Measurements from ENCODE around the gene ACLY. TPM values are rescaled to one million over a fixed set of nuclear protein-coding genes. Genes with fewer than 3 reads are reported as not detected.

ACLY gene
- total RNA-seq, 1 experiment from 2014 or later: 184 TPM

DNA sequence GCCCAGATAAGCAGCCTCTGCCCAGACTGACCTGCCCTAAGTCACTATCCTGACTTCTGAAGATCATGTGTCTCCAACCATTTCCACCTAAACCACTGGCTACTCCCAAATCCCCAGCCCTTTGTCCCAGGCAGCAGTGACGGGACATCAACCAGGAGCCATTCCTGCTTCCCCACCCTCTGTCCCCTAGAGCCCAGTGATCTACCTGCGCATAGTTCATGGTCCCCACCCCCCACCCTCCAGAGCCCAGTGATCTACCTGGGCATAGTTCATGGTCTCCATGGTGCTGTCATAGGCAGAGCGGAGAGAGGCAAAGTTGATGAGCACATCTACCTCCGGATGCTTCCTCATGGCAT, 26.8 kb downstream of the ACLY start:
- H3K79me2 ChIP-seq (ENCODE audit: low read depth): no peaks in the 10 kb centered on the region
- H3K9me3 ChIP-seq (ENCODE audit: insufficient read depth, low read depth): no peaks in the 10 kb centered on the region
- no peak for TF ChIP-seq EZH2 (IDR thresholded peaks at IDR 0.05; ENCODE audit: low read depth)
- TF ChIP-seq, protein P1, sequence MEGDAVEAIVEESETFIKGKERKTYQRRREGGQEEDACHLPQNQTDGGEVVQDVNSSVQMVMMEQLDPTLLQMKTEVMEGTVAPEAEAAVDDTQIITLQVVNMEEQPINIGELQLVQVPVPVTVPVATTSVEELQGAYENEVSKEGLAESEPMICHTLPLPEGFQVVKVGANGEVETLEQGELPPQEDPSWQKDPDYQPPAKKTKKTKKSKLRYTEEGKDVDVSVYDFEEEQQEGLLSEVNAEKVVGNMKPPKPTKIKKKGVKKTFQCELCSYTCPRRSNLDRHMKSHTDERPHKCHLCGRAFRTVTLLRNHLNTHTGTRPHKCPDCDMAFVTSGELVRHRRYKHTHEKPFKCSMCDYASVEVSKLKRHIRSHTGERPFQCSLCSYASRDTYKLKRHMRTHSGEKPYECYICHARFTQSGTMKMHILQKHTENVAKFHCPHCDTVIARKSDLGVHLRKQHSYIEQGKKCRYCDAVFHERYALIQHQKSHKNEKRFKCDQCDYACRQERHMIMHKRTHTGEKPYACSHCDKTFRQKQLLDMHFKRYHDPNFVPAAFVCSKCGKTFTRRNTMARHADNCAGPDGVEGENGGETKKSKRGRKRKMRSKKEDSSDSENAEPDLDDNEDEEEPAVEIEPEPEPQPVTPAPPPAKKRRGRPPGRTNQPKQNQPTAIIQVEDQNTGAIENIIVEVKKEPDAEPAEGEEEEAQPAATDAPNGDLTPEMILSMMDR (conservative IDR thresholded peaks at IDR 0.05): no peak

DNA sequence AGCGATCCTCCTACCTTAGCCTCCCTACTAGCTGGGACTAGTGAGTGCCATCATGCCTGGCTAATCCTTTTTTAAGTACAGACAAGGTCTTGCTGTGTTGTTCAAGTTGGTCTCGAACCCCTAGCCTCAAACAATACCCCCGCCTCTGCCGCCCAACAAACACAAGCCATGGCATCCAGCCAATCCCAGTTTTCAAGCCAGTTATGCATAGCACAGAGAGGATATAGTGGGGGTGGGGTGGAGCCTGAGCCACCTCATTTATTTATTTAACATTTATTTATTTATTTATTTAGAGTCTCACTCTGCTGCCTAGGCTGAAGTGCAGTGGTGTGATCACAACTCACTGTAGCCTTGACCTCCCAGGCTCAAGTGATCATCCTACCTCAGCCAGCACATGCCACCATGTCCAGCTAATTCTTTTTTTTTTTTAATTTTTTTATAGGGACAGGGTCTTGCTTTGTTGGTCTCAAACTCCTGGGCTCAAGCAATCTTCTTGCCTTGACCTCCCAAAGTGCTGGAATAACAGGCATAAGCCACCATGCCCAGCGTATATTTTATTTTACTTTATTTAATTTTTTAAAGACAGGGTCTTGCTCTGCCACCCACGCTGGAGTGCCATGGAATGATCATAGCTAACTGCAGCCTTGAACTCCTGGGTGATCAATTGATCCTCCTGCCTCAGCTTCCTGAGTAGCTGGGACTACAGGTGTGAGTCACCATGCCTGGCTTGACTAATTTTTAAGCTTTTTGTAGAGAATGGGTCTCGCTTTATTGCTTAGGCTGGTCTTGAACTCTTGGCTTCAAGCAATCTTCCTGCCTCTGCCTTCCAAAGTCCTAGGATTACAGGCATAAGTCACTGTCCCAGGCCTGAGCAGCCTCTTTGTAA, 27.4 kb downstream of the ACLY start:
- BruUV-seq (replicated peaks): no TSS peak
- CTCF ChIA-PET: no interaction called here
- Histone ChIP-seq H3K4me3 (no peak overlapping the region), H3K36me3 (ENCODE audit: low read depth) (peaks cover 17% of the 10 kb centered on the region; the same call in 1 of the 2 replicates), H3K9me2 (ENCODE audit: insufficient read depth) (no peaks in the 10 kb centered on the region), H4K20me1 (ENCODE audit: insufficient read depth) (peaks cover 7% of the 10 kb centered on the region; the same call in 1 of the 2 replicates), H3K27ac (no peak overlapping the region), H3K79me2 (ENCODE audit: low read depth) (no peaks in the 10 kb centered on the region), H3F3A (ENCODE audit: insufficient read depth, low read depth) (peaks cover 45% of the 10 kb centered on the region; the same call in 1 of the 2 replicates), H3K27me3 (ENCODE audit: insufficient read depth, low read depth) (no peaks in the 10 kb centered on the region), H3K9me3 (ENCODE audit: insufficient read depth, low read depth) (no peaks in the 10 kb centered on the region), H3K4me1 (replicated peaks; ENCODE audit: insufficient read depth) (no peaks in the 10 kb centered on the region), H3K4me2 (no peak overlapping the region), H2AFZ (no peak overlapping the region)
- TF ChIP-seq, protein P1 (conservative IDR thresholded peaks at IDR 0.05): no peak
- TF ChIP-seq EZH2 (IDR thresholded peaks at IDR 0.05; ENCODE audit: low read depth): no peak
- intact Hi-C loops (cut with micrococcal nuclease; ENCODE audit: unreplicated experiment): no loop called here
- POLR2A ChIA-PET (ENCODE audit: unreplicated experiment): no interaction called here
- no peak for DNase-seq

More for the DNA sequence above, 26.8 kb downstream of the ACLY start:
- Histone ChIP-seq H4K20me1 (ENCODE audit: insufficient read depth) (peaks cover 7% of the 10 kb centered on the region; the same call in 1 of the 2 replicates), H3K9me2 (ENCODE audit: insufficient read depth) (no peaks in the 10 kb centered on the region), H3K36me3 (ENCODE audit: low read depth) (peaks cover 21% of the 10 kb centered on the region; the same call in 1 of the 2 replicates), H3K4me1 (replicated peaks; ENCODE audit: insufficient read depth) (no peaks in the 10 kb centered on the region), H3K27me3 (ENCODE audit: insufficient read depth, low read depth) (no peaks in the 10 kb centered on the region), H3K4me2 (no peak overlapping the region), H3K4me3 (no peak overlapping the region), H3K27ac (no peak overlapping the region), H2AFZ (no peak overlapping the region), H3F3A (ENCODE audit: insufficient read depth, low read depth) (peaks cover 42% of the 10 kb centered on the region; the same call in 1 of the 2 replicates)
- ChIA-PET CTCF (no interaction called here), POLR2A (ENCODE audit: unreplicated experiment) (no interaction called here)
- DNase-seq: no peak
- BruUV-seq (replicated peaks): no TSS peak
- intact Hi-C loops (cut with micrococcal nuclease; ENCODE audit: unreplicated experiment): no loop called here

DNA sequence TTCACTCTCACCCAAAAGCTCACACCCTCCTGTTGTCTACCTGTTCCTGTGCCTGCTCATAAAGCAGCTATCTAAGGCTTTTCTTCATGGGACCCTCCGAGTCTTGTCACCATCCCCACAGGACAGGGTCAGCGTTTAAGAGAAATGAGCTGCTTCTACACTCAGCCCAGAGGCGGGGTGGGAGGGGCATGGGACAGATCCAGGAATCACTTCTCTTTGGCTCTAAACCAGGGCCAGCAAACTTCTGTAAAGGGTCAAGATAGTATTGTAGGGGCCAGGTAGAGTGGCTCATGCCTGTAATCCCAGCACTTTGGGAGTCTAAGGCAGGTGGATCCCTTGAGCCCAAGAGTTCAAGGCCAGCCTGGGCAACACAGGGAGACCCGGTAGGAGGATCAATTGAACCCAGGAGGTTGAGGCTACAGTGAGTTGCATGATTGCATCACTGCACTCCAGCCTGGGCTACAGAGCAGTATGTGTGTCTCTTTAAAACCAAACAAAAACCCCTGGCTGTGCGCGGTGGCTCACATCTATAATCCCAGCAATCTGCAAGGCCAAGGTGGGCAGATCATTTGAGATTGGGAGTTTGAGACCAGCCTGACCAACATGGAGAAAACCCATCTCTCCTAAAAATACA, 30.3 kb downstream of the ACLY start:
- BruUV-seq (replicated peaks): no TSS peak

More for the DNA sequence above, 30.3 kb downstream of the ACLY start:
- H3K9me3 ChIP-seq (ENCODE audit: insufficient read depth, low read depth): no peaks in the 10 kb centered on the region
- H3K79me2 ChIP-seq (ENCODE audit: low read depth): no peaks in the 10 kb centered on the region
- intact Hi-C loops (cut with micrococcal nuclease; ENCODE audit: unreplicated experiment): loop anchor here (5.0 kb wide), 1 partner anchor 151 kb away; no protein-coding TSS in a partner anchor
- no peak overlapping the region for H2AFZ ChIP-seq
- no peaks in the 10 kb centered on the region for H3K27me3 ChIP-seq (ENCODE audit: insufficient read depth, low read depth)
- DNase-seq: no peak
- ChIA-PET CTCF (interaction anchor here (0.5 kb wide), 1 partner anchor 137 kb away, joined by 5 read pairs; no protein-coding TSS in a partner anchor), POLR2A (ENCODE audit: unreplicated experiment) (no interaction called here)
- no peak overlapping the region for H3K27ac ChIP-seq
- H3K9me2 ChIP-seq (ENCODE audit: insufficient read depth): no peaks in the 10 kb centered on the region
- H3K4me1 ChIP-seq (replicated peaks; ENCODE audit: insufficient read depth): no peaks in the 10 kb centered on the region
- H3K36me3 ChIP-seq (ENCODE audit: low read depth): peaks cover 22% of the 10 kb centered on the region; the same call in 1 of the 2 replicates
- H4K20me1 ChIP-seq (ENCODE audit: insufficient read depth): 0 out of 2 replicates have a peak, but pooled peaks cover 2% of the 10 kb centered on the region
- no peak overlapping the region for H3K4me3 ChIP-seq
- TF ChIP-seq, protein P1 (conservative IDR thresholded peaks at IDR 0.05): no peak
- TF ChIP-seq EZH2 (IDR thresholded peaks at IDR 0.05; ENCODE audit: low read depth): no peak
- peaks cover 53% of the 10 kb centered on the region; the same call in 1 of the 2 replicates for H3F3A ChIP-seq (ENCODE audit: insufficient read depth, low read depth)
- no peak overlapping the region for H3K4me2 ChIP-seq

Data from PC-9 (cell line).